Measurements from ENCODE around the gene CCDC149.
"Not testable (repeated sequence)": the region's sequence is repeated elsewhere in the genome, so short reads cannot be mapped to it uniquely, and the experiment has no call there.

The CCDC149 gene

DNA sequence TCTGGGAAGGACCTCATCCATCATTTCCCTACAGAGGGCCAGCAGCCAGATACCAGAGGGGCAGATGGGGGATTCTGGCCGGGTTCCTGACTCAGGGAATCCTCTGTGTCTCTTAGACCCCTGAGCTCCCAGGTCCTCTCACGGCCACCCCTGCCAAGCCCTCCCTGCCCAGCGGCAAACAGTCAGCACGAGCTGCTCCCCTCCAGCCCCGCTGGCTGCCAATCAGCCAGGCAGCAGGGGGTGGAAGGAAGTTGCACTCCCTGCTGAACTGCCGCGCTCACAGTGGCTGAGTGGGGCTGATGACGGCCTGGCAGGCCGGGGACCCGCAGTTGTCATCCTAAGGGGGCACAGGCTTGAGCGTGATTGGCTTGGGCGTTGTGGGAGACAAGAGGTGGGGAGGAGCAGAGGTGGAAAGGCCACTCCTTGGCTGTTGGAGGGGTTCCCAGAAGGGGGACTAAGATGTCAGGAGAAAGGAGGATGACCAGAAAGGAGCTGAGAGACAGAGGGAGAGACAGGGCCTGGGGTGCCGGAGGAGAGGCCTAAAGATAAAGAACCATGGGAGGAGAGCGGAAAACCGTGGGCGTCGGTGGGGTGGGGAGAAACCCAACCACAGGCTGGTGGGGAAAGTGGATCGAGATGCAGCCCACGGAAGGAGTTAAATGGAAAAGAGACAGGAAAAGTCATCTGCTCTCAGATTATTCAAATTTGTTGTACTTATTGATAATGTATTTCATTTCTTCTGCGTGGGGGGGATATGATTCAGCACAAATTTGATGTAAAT, 4.4 kb upstream of the CCDC149 start:
- Histone ChIP-seq H3K27ac (ENCODE audit: low read depth, low read length) (no peak overlapping the region), H3K27me3 (ENCODE audit: control insufficient read depth, insufficient read depth, low read length) (peaks cover 9% of the 10 kb centered on the region), H3K9ac (ENCODE audit: low read depth, low read length) (no peak overlapping the region), H3K9me3 (ENCODE audit: control insufficient read depth, insufficient read depth, low read length) (no peaks in the 10 kb centered on the region), H3K4me3 (ENCODE audit: low read depth, low read length) (no peak overlapping the region), H3K4me1 (ENCODE audit: control insufficient read depth, insufficient read depth, low read length) (0 out of 2 replicates have a peak, but pooled peaks cover 4% of the 10 kb centered on the region), H3K36me3 (ENCODE audit: control insufficient read depth, insufficient read depth, low read length) (no peaks in the 10 kb centered on the region)

DNA sequence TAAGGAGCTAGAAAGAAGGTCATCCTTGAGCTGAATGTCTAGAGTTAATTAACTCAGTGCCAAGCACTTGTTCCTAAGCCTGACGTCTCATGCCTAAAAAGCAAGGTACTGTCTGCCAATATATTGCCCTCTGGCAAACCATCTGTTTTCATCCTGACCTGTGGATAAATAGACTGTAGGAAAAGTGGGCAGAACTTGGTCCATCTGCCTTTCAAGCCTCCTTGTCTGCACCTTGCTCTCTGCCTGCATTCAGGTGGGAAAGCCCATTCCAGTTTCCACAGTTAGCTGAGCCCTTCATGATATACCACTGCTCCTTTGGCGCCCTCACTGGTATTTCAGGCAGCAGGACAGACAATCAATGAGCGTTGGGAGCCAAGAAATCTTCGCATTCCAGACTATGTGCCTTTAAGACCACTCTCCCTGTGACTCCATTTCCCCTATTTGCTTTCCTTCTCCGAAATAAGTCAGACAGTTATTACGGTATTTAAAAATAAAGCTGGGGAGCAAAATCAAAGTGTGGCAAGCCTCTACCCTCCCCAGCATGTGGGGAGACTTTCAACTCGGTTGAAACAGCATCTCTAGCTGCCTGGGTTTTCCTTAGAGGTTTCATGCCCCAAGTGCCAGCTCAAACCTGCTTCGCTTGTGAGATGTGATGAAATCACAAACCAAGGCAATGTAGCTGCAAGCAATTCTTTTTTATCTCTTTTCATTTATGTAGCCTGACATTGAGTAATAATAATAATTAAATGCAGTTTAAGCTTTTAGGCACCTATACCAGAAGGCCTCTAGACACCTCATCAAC, 2.5 kb upstream of the CCDC149 start:
- Histone ChIP-seq H3K9ac (ENCODE audit: low read depth, low read length) (no peak overlapping the region), H3K4me1 (ENCODE audit: control insufficient read depth, insufficient read depth, low read length) (peaks cover 10% of the 10 kb centered on the region), H3K4me3 (ENCODE audit: low read depth, low read length) (no peak overlapping the region), H3K27ac (ENCODE audit: low read depth, low read length) (no peak overlapping the region), H3K27me3 (ENCODE audit: control insufficient read depth, insufficient read depth, low read length) (peaks cover 18% of the 10 kb centered on the region), H3K9me3 (ENCODE audit: control insufficient read depth, insufficient read depth, low read length) (no peaks in the 10 kb centered on the region), H3K36me3 (ENCODE audit: control insufficient read depth, insufficient read depth, low read length) (0 out of 2 replicates have a peak, but pooled peaks cover 4% of the 10 kb centered on the region)

DNA sequence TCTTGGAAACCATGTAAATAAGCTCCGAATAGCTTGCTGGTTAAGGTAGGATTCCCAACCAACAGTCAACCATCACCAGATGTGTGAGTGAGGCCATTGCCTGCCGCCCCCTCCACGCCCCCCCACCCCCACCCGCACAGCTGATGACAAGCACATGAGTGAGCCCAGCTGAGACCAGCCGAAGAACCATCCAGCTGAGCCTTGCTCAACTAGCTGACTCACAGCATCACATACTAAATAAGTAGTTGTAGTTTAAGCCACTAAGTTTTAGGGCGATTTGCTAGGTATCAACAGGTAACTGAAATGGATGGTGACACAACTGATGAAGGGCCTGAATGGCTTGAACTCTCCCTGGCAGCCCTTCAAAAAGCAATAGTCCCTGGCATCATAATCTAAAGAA, 1.6 kb upstream of the CCDC149 start:
- Histone ChIP-seq H3K4me3 (ENCODE audit: low read depth, low read length) (no peak overlapping the region), H3K27ac (ENCODE audit: low read depth, low read length) (no peak overlapping the region), H3K4me1 (ENCODE audit: control insufficient read depth, insufficient read depth, low read length) (peaks cover 10% of the 10 kb centered on the region), H3K27me3 (ENCODE audit: control insufficient read depth, insufficient read depth, low read length) (peaks cover 18% of the 10 kb centered on the region), H3K36me3 (ENCODE audit: control insufficient read depth, insufficient read depth, low read length) (peaks cover 9% of the 10 kb centered on the region; the same call in 1 of the 2 replicates), H3K9ac (ENCODE audit: low read depth, low read length) (no peak overlapping the region), H3K9me3 (ENCODE audit: control insufficient read depth, insufficient read depth, low read length) (peaks cover 4% of the 10 kb centered on the region; the same call in 1 of the 2 replicates)

DNA sequence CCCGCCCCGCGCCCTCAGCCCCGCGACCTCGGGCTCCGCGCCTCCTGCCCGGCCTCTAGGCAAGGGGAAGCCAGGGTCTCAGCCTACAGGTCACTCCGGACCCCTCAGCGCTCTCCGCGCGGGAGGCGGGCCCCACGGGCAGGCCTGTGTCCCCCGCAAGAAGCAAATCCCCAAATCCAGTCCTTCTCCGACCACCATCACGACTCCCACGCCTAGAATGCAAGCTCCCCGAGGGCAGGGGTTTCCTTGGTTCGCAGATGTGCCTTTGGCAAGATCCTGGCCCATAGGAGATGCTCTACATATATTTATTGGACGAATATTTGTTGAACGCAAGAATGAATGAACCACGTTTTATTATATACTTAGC, 260 bp upstream of the CCDC149 start:
- peaks cover 9% of the 10 kb centered on the region for H3K4me1 ChIP-seq (ENCODE audit: control insufficient read depth, insufficient read depth, low read length)
- peaks cover 18% of the 10 kb centered on the region for H3K27me3 ChIP-seq (ENCODE audit: control insufficient read depth, insufficient read depth, low read length)
- peak overlapping the region; percentile 52; the same call in 1 of the 2 replicates for H3K9ac ChIP-seq (ENCODE audit: low read depth, low read length)
- H3K4me3 ChIP-seq (ENCODE audit: low read depth, low read length): peak overlapping the region; percentile 52
- peak overlapping the region; percentile 53 for H3K27ac ChIP-seq (ENCODE audit: low read depth, low read length)
- peaks cover 4% of the 10 kb centered on the region; the same call in 1 of the 2 replicates for H3K9me3 ChIP-seq (ENCODE audit: control insufficient read depth, insufficient read depth, low read length)
- peaks cover 17% of the 10 kb centered on the region; the same call in 1 of the 2 replicates for H3K36me3 ChIP-seq (ENCODE audit: control insufficient read depth, insufficient read depth, low read length)

DNA sequence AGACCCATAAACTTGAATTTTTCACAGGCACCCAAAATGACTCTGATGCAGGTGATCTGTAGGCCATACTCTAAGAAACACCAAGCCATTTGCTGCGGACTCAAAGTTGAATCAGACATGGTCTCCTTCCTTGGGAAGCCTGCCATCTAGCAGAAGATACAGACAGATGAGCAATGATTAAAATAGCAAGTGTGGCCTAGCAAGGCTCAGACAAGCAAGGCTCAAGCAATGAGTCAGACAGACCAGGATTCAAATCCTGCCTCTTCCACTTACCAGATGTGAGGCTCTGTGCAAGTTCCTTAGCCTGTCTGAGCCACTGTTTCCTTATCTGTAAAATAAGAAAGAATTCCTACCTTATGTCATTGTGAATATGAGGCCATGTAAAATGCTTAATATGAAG, 2.3 kb downstream of the CCDC149 start:
- Histone ChIP-seq H3K4me3 (ENCODE audit: low read depth, low read length) (no peak overlapping the region), H3K9ac (ENCODE audit: low read depth, low read length) (no peak overlapping the region), H3K27me3 (ENCODE audit: control insufficient read depth, insufficient read depth, low read length) (peaks cover 18% of the 10 kb centered on the region), H3K27ac (ENCODE audit: low read depth, low read length) (no peak overlapping the region), H3K36me3 (ENCODE audit: control insufficient read depth, insufficient read depth, low read length) (peaks cover 17% of the 10 kb centered on the region; the same call in 1 of the 2 replicates), H3K4me1 (ENCODE audit: control insufficient read depth, insufficient read depth, low read length) (peaks cover 6% of the 10 kb centered on the region), H3K9me3 (ENCODE audit: control insufficient read depth, insufficient read depth, low read length) (peaks cover 4% of the 10 kb centered on the region; the same call in 1 of the 2 replicates)

DNA sequence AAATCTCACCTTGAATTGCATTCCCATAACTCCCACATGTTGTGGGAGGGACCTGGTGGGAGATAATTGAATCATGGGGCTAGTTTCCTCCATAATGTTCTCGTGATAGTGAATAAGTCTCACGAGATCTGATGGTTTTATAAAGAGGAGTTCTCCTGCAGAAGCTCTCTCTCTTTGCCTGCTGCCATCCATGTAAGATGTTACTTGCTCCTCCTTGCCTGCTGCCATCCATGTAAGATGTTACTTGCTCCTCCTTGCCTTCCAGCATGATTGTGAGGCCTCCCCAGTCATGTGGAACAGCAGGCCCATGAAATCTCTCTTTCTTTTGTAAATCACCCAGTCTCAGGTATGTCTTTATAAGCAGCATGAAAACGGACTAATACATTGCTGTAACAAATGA, 3.2 kb downstream of the CCDC149 start:
- H3K27me3 ChIP-seq (ENCODE audit: control insufficient read depth, insufficient read depth, low read length): peaks cover 18% of the 10 kb centered on the region
- not testable (repeated sequence) for H3K27ac ChIP-seq (ENCODE audit: low read depth, low read length); H3K4me1 ChIP-seq (ENCODE audit: control insufficient read depth, insufficient read depth, low read length); H3K4me3 ChIP-seq (ENCODE audit: low read depth, low read length); H3K9ac ChIP-seq (ENCODE audit: low read depth, low read length); H3K9me3 ChIP-seq (ENCODE audit: control insufficient read depth, insufficient read depth, low read length)
- peaks cover 17% of the 10 kb centered on the region; the same call in 1 of the 2 replicates for H3K36me3 ChIP-seq (ENCODE audit: control insufficient read depth, insufficient read depth, low read length)

DNA sequence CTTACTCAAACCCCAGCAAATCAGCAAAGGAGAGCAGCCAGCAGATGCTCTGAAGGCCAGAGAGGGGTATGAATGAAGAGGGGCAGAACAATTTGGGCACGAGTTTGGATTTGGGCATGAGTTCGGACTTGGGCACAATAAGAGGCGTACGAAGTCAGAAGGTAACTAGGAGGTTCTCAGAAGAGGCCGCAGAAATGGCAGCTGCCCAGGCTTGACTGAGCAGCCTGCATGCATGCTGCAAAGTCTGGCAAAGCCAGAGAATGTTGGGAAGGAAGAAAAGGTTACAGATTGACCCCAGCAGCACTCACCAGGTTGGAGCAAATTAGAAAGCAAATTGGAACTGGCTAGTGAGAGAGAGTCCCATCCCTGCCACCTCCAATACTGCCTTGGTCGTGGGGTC, 15.2 kb downstream of the CCDC149 start:
- Histone ChIP-seq H3K36me3 (ENCODE audit: control insufficient read depth, insufficient read depth, low read length) (no peaks in the 10 kb centered on the region), H3K27ac (ENCODE audit: low read depth, low read length) (no peak overlapping the region), H3K27me3 (ENCODE audit: control insufficient read depth, insufficient read depth, low read length) (no peaks in the 10 kb centered on the region), H3K4me3 (ENCODE audit: low read depth, low read length) (no peak overlapping the region), H3K9me3 (ENCODE audit: control insufficient read depth, insufficient read depth, low read length) (no peaks in the 10 kb centered on the region), H3K4me1 (ENCODE audit: control insufficient read depth, insufficient read depth, low read length) (peaks cover 11% of the 10 kb centered on the region; the same call in 1 of the 2 replicates), H3K9ac (ENCODE audit: low read depth, low read length) (no peak overlapping the region)

DNA sequence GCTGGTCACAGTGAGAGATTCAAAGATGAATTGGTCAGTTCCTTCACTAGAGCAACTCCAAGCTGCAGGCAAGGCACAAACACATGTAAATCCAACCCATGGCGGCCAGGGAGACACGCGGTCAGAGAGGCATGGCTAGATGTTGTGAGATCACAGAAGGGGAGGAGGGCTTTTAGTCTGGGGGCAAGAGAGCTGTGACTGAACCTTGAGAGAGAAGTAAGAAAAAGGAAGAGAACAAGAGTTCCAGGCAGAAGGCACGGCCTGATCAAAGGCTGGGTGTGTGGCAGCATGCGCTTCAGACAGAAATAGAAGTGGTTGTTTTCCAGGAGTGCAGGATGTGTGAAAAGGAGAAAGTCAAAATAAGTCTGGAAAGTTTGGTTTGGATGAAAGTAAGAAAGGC, 15.9 kb downstream of the CCDC149 start:
- peaks cover 13% of the 10 kb centered on the region; the same call in 1 of the 2 replicates for H3K4me1 ChIP-seq (ENCODE audit: control insufficient read depth, insufficient read depth, low read length)

DNA sequence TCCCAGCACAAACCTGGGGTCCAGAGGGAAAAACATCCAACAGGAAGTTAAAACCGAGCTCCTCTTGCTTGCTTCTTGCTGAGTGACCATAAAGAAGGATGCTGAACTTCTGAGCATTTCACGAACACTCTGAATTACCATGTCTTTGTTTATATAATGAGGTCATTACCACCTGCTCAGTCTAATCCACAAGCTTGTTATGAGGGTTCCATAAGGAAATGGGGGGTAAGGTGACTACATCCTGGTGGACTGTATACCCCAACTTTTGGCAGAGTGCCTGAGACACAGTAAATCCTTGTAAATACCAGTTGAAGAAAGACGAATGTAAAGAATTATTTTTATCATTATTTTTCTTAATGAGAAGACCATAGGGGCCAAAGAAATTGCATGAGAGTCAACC, 16.8 kb downstream of the CCDC149 start:
- Histone ChIP-seq H3K9ac (ENCODE audit: low read depth, low read length) (no peak overlapping the region), H3K4me3 (ENCODE audit: low read depth, low read length) (no peak overlapping the region), H3K9me3 (ENCODE audit: control insufficient read depth, insufficient read depth, low read length) (no peaks in the 10 kb centered on the region), H3K36me3 (ENCODE audit: control insufficient read depth, insufficient read depth, low read length) (no peaks in the 10 kb centered on the region), H3K4me1 (ENCODE audit: control insufficient read depth, insufficient read depth, low read length) (peaks cover 13% of the 10 kb centered on the region; the same call in 1 of the 2 replicates), H3K27ac (ENCODE audit: low read depth, low read length) (no peak overlapping the region), H3K27me3 (ENCODE audit: control insufficient read depth, insufficient read depth, low read length) (no peaks in the 10 kb centered on the region)

More for the DNA sequence above, 15.9 kb downstream of the CCDC149 start:
- Histone ChIP-seq H3K27me3 (ENCODE audit: control insufficient read depth, insufficient read depth, low read length) (no peaks in the 10 kb centered on the region), H3K9me3 (ENCODE audit: control insufficient read depth, insufficient read depth, low read length) (no peaks in the 10 kb centered on the region), H3K36me3 (ENCODE audit: control insufficient read depth, insufficient read depth, low read length) (no peaks in the 10 kb centered on the region), H3K27ac (ENCODE audit: low read depth, low read length) (no peak overlapping the region), H3K4me3 (ENCODE audit: low read depth, low read length) (no peak overlapping the region), H3K9ac (ENCODE audit: low read depth, low read length) (no peak overlapping the region)

DNA sequence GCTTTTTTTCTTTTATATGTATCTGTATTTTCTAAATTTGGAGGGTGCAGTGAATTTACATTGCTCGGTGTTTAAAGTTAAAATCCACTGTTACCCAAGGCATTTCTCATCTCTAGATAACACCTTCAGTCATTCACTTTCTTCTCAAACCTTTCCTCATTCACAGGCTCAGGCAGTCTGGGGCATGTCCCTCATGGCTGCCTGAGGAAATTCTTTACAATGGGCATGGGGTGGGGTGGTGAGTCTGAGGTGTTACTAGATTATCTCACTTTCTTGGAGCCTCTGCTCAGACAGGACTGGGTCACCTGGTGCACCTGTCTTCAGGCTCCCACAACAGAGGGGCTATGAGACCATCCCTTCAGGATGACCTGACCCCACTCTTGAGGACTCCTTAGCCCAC, 17.4 kb downstream of the CCDC149 start:
- Histone ChIP-seq H3K36me3 (ENCODE audit: control insufficient read depth, insufficient read depth, low read length) (no peaks in the 10 kb centered on the region), H3K4me3 (ENCODE audit: low read depth, low read length) (no peak overlapping the region), H3K9me3 (ENCODE audit: control insufficient read depth, insufficient read depth, low read length) (no peaks in the 10 kb centered on the region), H3K27ac (ENCODE audit: low read depth, low read length) (no peak overlapping the region), H3K4me1 (ENCODE audit: control insufficient read depth, insufficient read depth, low read length) (peaks cover 13% of the 10 kb centered on the region; the same call in 1 of the 2 replicates), H3K9ac (ENCODE audit: low read depth, low read length) (no peak overlapping the region), H3K27me3 (ENCODE audit: control insufficient read depth, insufficient read depth, low read length) (no peaks in the 10 kb centered on the region)

DNA sequence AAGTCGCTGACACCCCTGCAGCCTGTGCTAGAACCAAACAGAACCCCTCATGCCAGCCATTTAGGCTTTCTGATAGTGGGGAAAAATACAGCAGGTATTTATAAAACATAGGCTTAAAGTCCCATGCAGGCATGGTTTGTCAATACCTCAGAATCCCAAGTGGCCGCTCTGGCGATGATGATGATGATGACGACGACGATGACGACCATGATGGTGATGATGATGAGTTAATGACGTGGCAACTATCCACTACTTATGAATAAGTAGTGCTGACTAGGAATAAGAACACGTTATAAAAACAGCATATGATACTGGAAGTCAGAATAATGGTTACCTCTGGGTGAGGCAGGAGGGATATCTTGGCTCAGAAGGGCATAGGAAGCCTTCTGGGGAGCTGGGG, 18.0 kb downstream of the CCDC149 start:
- H3K4me1 ChIP-seq (ENCODE audit: control insufficient read depth, insufficient read depth, low read length): peaks cover 13% of the 10 kb centered on the region; the same call in 1 of the 2 replicates
- no peaks in the 10 kb centered on the region for H3K9me3 ChIP-seq (ENCODE audit: control insufficient read depth, insufficient read depth, low read length)
- H3K36me3 ChIP-seq (ENCODE audit: control insufficient read depth, insufficient read depth, low read length): no peaks in the 10 kb centered on the region
- H3K4me3 ChIP-seq (ENCODE audit: low read depth, low read length): no peak overlapping the region
- H3K27ac ChIP-seq (ENCODE audit: low read depth, low read length): no peak overlapping the region
- no peaks in the 10 kb centered on the region for H3K27me3 ChIP-seq (ENCODE audit: control insufficient read depth, insufficient read depth, low read length)
- H3K9ac ChIP-seq (ENCODE audit: low read depth, low read length): no peak overlapping the region
